ENCODE data around the gene TBC1D17.

TBC1D17 gene

DNA sequence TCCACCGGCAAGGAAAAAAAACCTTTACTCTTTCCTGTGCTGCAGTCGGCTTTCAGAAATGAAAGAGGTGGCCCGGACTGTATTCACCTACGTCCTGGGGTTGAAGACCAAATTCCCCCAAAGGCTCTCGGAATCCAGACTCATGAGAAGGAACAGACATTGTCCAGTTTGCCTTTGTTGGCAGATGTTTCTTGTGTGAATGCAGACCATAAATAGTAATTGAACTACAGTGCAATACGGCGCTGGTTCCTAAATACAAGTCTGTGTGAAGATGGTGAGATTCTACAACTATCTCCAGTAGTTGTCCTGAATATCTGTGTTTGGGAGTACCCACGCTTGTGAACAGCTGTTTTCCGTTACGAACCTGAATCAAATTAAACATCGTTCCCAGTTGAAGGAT is 37.8 kb upstream of the TBC1D17 start:
- Histone ChIP-seq H2AFZ (ENCODE audit: low read depth) (no peak overlapping the region), H3K79me2 (ENCODE audit: insufficient read depth, low read depth) (no peaks in the 10 kb centered on the region)
- TF ChIP-seq, protein P1, sequence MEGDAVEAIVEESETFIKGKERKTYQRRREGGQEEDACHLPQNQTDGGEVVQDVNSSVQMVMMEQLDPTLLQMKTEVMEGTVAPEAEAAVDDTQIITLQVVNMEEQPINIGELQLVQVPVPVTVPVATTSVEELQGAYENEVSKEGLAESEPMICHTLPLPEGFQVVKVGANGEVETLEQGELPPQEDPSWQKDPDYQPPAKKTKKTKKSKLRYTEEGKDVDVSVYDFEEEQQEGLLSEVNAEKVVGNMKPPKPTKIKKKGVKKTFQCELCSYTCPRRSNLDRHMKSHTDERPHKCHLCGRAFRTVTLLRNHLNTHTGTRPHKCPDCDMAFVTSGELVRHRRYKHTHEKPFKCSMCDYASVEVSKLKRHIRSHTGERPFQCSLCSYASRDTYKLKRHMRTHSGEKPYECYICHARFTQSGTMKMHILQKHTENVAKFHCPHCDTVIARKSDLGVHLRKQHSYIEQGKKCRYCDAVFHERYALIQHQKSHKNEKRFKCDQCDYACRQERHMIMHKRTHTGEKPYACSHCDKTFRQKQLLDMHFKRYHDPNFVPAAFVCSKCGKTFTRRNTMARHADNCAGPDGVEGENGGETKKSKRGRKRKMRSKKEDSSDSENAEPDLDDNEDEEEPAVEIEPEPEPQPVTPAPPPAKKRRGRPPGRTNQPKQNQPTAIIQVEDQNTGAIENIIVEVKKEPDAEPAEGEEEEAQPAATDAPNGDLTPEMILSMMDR (conservative IDR thresholded peaks at IDR 0.05; ENCODE audit: low read depth, low read length) = no peak

DNA sequence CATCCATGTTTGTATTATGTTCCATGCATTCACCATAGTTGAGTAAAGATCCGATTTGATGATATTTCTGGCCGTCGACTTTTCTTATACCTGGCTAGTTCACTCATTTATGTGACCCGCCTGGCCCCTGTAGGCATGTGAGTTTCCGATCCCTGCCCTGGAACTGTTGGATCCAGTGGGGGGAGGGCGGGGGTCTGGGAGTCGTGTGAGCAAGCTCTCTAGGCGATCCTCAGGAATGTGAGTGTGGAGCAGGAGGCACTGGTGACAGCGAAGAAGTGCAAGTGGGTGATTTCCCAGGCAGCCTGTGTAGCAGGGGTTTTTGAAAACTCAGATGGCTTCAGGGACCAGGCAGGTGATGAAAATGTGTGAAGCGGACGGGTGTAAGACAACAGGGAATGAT is 37.2 kb upstream of the TBC1D17 start:
- Histone ChIP-seq H3K4me2 (no peak overlapping the region), H3K27ac (no peak overlapping the region), H3K27me3 (ENCODE audit: insufficient read depth, low read depth) (no peaks in the 10 kb centered on the region), H3K79me2 (ENCODE audit: insufficient read depth, low read depth) (no peaks in the 10 kb centered on the region), H2AFZ (ENCODE audit: low read depth) (no peak overlapping the region), H3K4me1 (ENCODE audit: low read depth, poor library complexity, severe bottlenecking) (peaks cover 16% of the 10 kb centered on the region), H3K4me3 (IDR thresholded peaks at IDR 0.05; ENCODE audit: insufficient read depth, low read depth, low read length) (no peak overlapping the region), H3K9ac (no peak overlapping the region), H4K20me1 (ENCODE audit: insufficient read depth) (no peaks in the 10 kb centered on the region), H3K36me3 (ENCODE audit: insufficient read depth) (no peaks in the 10 kb centered on the region; the same call in 1 of the 2 replicates)
- TF ChIP-seq, protein P1 (conservative IDR thresholded peaks at IDR 0.05; ENCODE audit: low read depth, low read length) = no peak

More for the DNA sequence above, 37.8 kb upstream of the TBC1D17 start:
- H3K4me3 ChIP-seq (IDR thresholded peaks at IDR 0.05; ENCODE audit: insufficient read depth, low read depth, low read length) = no peak overlapping the region
- H3K4me2 ChIP-seq = no peak overlapping the region
- no peaks in the 10 kb centered on the region for H4K20me1 ChIP-seq (ENCODE audit: insufficient read depth)
- peaks cover 10% of the 10 kb centered on the region for H3K4me1 ChIP-seq (ENCODE audit: low read depth, poor library complexity, severe bottlenecking)
- no peaks in the 10 kb centered on the region for H3K27me3 ChIP-seq (ENCODE audit: insufficient read depth, low read depth)
- H3K36me3 ChIP-seq (ENCODE audit: insufficient read depth) = no peaks in the 10 kb centered on the region; the same call in 1 of the 2 replicates
- H3K9ac ChIP-seq = no peak overlapping the region
- H3K27ac ChIP-seq = no peak overlapping the region

DNA sequence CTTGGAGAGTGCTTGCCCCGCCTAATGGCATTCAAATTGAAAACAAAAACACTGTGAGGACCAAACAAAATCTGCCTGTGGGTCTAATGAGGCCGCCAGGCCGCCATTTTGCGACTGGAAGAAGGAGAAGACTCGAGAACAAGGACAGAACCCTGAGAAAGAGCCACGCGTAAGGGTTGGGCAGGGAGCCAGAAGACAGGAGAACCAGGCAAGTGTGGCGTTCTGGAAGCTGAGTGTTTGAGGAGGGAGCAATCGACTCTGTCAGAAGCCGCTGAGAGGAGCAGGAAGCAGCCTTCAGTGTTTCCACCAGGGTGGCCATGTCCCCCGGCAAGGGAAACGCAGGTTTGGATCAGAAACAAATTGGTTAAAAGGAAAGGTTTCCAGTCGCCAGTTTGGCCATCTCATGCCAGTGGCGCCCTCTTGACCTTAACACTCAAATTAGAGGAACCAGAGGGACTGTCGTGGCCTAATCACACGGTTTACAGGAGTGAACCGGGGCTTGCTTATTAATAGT is 36.7 kb upstream of the TBC1D17 start:
- peaks cover 21% of the 10 kb centered on the region for H3K4me1 ChIP-seq (ENCODE audit: low read depth, poor library complexity, severe bottlenecking)
- no peaks in the 10 kb centered on the region for H3K79me2 ChIP-seq (ENCODE audit: insufficient read depth, low read depth)
- TF ChIP-seq, protein P1 (conservative IDR thresholded peaks at IDR 0.05; ENCODE audit: low read depth, low read length) = no peak
- H3K27ac ChIP-seq = no peak overlapping the region
- no peak overlapping the region for H3K4me2 ChIP-seq
- H3K27me3 ChIP-seq (ENCODE audit: insufficient read depth, low read depth) = no peaks in the 10 kb centered on the region
- no peaks in the 10 kb centered on the region; the same call in 1 of the 2 replicates for H3K36me3 ChIP-seq (ENCODE audit: insufficient read depth)
- no peak overlapping the region for H2AFZ ChIP-seq (ENCODE audit: low read depth)
- H3K4me3 ChIP-seq (IDR thresholded peaks at IDR 0.05; ENCODE audit: insufficient read depth, low read depth, low read length) = no peak overlapping the region
- H4K20me1 ChIP-seq (ENCODE audit: insufficient read depth) = no peaks in the 10 kb centered on the region
- no peak overlapping the region for H3K9ac ChIP-seq

DNA sequence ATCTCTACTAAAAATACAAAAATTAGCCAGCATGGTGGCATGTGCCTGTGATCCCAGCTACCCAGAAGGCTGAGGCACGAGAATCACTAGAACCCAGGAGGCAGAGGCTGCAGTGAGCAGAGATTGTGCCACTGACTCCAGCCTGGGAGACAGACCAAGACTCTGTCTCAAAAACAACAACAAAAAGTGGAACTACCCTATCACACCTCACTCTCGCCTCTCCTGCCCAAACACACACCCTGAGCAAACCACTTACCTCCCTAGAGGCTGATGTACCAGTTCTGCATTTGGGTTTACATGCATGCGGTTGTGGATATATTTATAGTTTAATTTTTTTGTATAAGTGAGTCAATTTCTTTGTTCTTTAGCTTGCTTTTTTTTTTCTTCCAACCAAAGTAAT is 34.2 kb upstream of the TBC1D17 start:
- Histone ChIP-seq H3K4me3 (IDR thresholded peaks at IDR 0.05; ENCODE audit: insufficient read depth, low read depth, low read length) (no peak overlapping the region), H4K20me1 (ENCODE audit: insufficient read depth) (no peaks in the 10 kb centered on the region), H2AFZ (ENCODE audit: low read depth) (no peak overlapping the region), H3K4me1 (ENCODE audit: low read depth, poor library complexity, severe bottlenecking) (peaks cover 42% of the 10 kb centered on the region), H3K27me3 (ENCODE audit: insufficient read depth, low read depth) (no peaks in the 10 kb centered on the region), H3K9ac (no peak overlapping the region), H3K79me2 (ENCODE audit: insufficient read depth, low read depth) (no peaks in the 10 kb centered on the region), H3K36me3 (ENCODE audit: insufficient read depth) (no peaks in the 10 kb centered on the region), H3K4me2 (no peak overlapping the region), H3K27ac (no peak overlapping the region)
- TF ChIP-seq, protein P1 (conservative IDR thresholded peaks at IDR 0.05; ENCODE audit: low read depth, low read length) = no peak
